Neural cell (in vitro differentiated cells): ENCODE measurements around the gene GATA6.

Experiments
- CTCF ChIP-seq: fragments of 450-650 bp; IDR thresholded peaks from 2 replicates; pipeline ENCODE4 v1.5.1; 2014; ENCODE audit warnings: antibody characterized with exemption, mild to moderate bottlenecking, moderate library complexity; ENCODE audit not compliant: poor library complexity, severe bottlenecking
- EP300 ChIP-seq: fragments of 450-650 bp; conservative IDR thresholded peaks from 2 replicates; pipeline ENCODE4 v1.6.1; 2014; ENCODE audit warnings: antibody characterized with exemption, mild to moderate bottlenecking, moderate library complexity; ENCODE audit not compliant: poor library complexity, severe bottlenecking
- EZH2 ChIP-seq: fragments of 200-600, 300-800 bp; shearing (Covaris generic), sonication (generic); IDR thresholded peaks from 2 replicates; pipeline ENCODE4 v1.6.1; 2014; ENCODE audit warnings: antibody characterized with exemption, low read length, borderline replicate concordance, mild to moderate bottlenecking; ENCODE audit not compliant: insufficient read depth, poor library complexity, severe bottlenecking
- POLR2AphosphoS5 ChIP-seq: IDR thresholded peaks from 2 replicates; pipeline ENCODE4 v1.6.1; 2012
- REST ChIP-seq: IDR thresholded peaks from 2 replicates; pipeline ENCODE4 v1.6.1; 2012; ENCODE audit warnings: borderline replicate concordance
- TAF1 ChIP-seq: IDR thresholded peaks from 2 replicates; pipeline ENCODE4 v1.6.1; 2012; ENCODE audit warnings: low read depth

DNA sequence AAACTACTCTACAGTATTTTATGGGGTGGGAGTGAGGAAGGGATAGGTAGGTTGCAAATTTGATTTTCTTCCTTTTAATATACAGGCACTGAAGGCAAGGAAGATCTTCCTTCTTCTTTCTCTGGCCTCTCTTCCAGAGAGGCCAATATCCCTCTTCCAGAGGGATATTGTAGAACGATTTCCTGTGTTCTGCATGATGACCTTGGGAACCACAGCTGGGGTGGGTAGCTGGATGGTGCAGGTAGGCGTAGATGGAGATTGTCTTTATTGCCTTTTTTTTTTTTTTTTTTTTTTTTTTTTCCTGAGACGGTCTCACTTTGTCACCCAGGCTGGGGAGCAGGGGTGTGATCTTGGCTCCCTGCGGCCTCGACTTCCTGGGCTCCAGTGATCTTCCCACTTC, 49.4 kb downstream of the GATA6 start:
- TF ChIP-seq CTCF = no peak
- TF ChIP-seq EZH2 = no peak
- no peak for TF ChIP-seq POLR2AphosphoS5
- TF ChIP-seq REST = no peak
- TF ChIP-seq TAF1 = no peak
- TF ChIP-seq EP300 = no peak
